Endothelial cell of umbilical vein (primary cell): ENCODE data around the gene C3orf22. TPM values are rescaled to one million over a fixed set of nuclear protein-coding genes. Genes with fewer than 3 reads are reported as not detected.

ENCODE experiments used
- BruUV-seq: library from RNA; stranded (reverse); fragments of 400-500 nt; replicated peaks from 2 replicates; lab custom pipeline; 2021; lab: Mats Ljungman, UMichigan
- CTCF ChIA-PET: fragments of 300-600, 350-600 bp; sonication (Branson Sonifier 250); formaldehyde crosslinking; loops from one replicate; lab custom pipeline; 2021; ENCODE audit warnings: antibody characterized with exemption, inconsistent platforms; lab: Charles Lee
- POLR2A ChIA-PET: fragments of 300-600, 350-600 bp; sonication (Branson Sonifier 250); formaldehyde crosslinking; loops from one replicate; lab custom pipeline; 2021; ENCODE audit warnings: antibody characterized with exemption, inconsistent platforms; lab: Charles Lee
- DNase-seq: peaks from one replicate; pipeline ENCODE4 v3.0.0-alpha.2; 2011; ENCODE audit warnings: low read depth, low spot score
- FAIRE-seq: peaks from 2 replicates; lab custom pipeline; 2011; peaks lifted over from hg19 to GRCh38; lab: Jason Lieb, UNC
- H2AFZ ChIP-seq: 2 replicates; pipeline ENCODE4 v1.6.0; 2012; ENCODE audit warnings: low read depth, low read length, control low read depth, inconsistent platforms
- H3K27ac ChIP-seq: 2 replicates; pipeline ENCODE4 v1.5.1; 2011; ENCODE audit warnings: low read depth, mild to moderate bottlenecking, control low read depth, low read length, moderate library complexity; ENCODE audit not compliant: insufficient read depth
- H3K27me3 ChIP-seq, 2 experiments: 2 replicates each; pipeline versions ENCODE4 v1.6.0 to v1.6.1; 2011; ENCODE audit warnings: low read length in 2 of 2, mixed read lengths in 1 of 2; ENCODE audit not compliant: control insufficient read depth in 2 of 2, insufficient read depth in 2 of 2
- H3K36me3 ChIP-seq, 2 experiments: 2 replicates in 1 of 2; 3 replicates in 1 of 2; pipeline ENCODE4 v1.5.1; 2011; ENCODE audit warnings: low read length in 2 of 2, mild to moderate bottlenecking in 1 of 2, moderate library complexity in 1 of 2; ENCODE audit not compliant: control insufficient read depth in 2 of 2, insufficient read depth in 2 of 2; ENCODE audit errors: extremely low read depth in 1 of 2
- H3K4me1 ChIP-seq: 3 replicates; pipeline ENCODE4 v1.5.1; 2011; ENCODE audit warnings: mild to moderate bottlenecking, low read length; ENCODE audit not compliant: control insufficient read depth, insufficient read depth; ENCODE audit errors: extremely low read depth
- H3K4me2 ChIP-seq: 2 replicates; pipeline ENCODE4 v1.6.1; 2011; ENCODE audit warnings: low read length, control low read depth, mixed read lengths; ENCODE audit not compliant: insufficient read depth
- H3K4me3 ChIP-seq, 3 experiments: fragments of 200-600 bp in 1 of 3; sonication (generic), shearing (Covaris generic) in 1 of 3; replicated peaks in 1 of 3; 2 replicates each; pipeline ENCODE4 v1.5.1; 2011 to 2016; ENCODE audit warnings: control low read depth in 3 of 3, low read length in 3 of 3, mild to moderate bottlenecking in 2 of 3, inconsistent platforms in 1 of 3, low read depth in 1 of 3, moderate library complexity in 1 of 3; ENCODE audit not compliant: insufficient read depth in 1 of 3
- H3K79me2 ChIP-seq: 2 replicates; pipeline ENCODE4 v1.6.0; 2012; ENCODE audit warnings: low read length, inconsistent platforms; ENCODE audit not compliant: control insufficient read depth, insufficient read depth
- H3K9ac ChIP-seq: replicated peaks from 2 replicates; pipeline ENCODE3; 2011; ENCODE audit warnings: low read length, control low read depth; ENCODE audit not compliant: insufficient read depth; ENCODE audit errors: extremely low read depth
- H3K9me1 ChIP-seq: replicated peaks from 3 replicates; pipeline ENCODE4 v1.6.0; 2011; ENCODE audit warnings: mild to moderate bottlenecking, low read length; ENCODE audit not compliant: control insufficient read depth, insufficient read depth; ENCODE audit errors: extremely low read depth
- H3K9me3 ChIP-seq: replicated peaks from 2 replicates; pipeline ENCODE4 v1.5.1; 2012; ENCODE audit warnings: low read length, inconsistent platforms; ENCODE audit not compliant: control insufficient read depth, insufficient read depth
- H4K20me1 ChIP-seq: replicated peaks from 2 replicates; pipeline ENCODE3; 2011; ENCODE audit warnings: mild to moderate bottlenecking, low read length; ENCODE audit not compliant: control insufficient read depth, insufficient read depth; ENCODE audit errors: extremely low read depth
- FOS ChIP-seq: IDR thresholded peaks from 2 replicates; pipeline ENCODE4 v1.6.1; 2011; ENCODE audit warnings: mild to moderate bottlenecking, low read length, moderate library complexity, borderline replicate concordance; ENCODE audit not compliant: insufficient read depth
- GATA2 ChIP-seq: IDR thresholded peaks from 2 replicates; pipeline ENCODE4 v1.7.0; 2011; ENCODE audit warnings: low read depth, mild to moderate bottlenecking, moderate library complexity, mixed read lengths, low read length; ENCODE audit not compliant: insufficient read length, insufficient read depth
- JUN ChIP-seq: IDR thresholded peaks from 2 replicates; pipeline ENCODE4 v1.6.1; 2011; ENCODE audit warnings: borderline replicate concordance, low read depth; ENCODE audit not compliant: insufficient read length, insufficient read depth
- POLR2A ChIP-seq: IDR thresholded peaks from 2 replicates; pipeline ENCODE4 v1.6.1; 2012; ENCODE audit warnings: low read depth, mild to moderate bottlenecking, control low read depth, low read length
- POLR2AphosphoS5 ChIP-seq: IDR thresholded peaks from 2 replicates; pipeline ENCODE4 v1.6.1; 2012; ENCODE audit warnings: low read depth, mild to moderate bottlenecking, control low read depth, low read length, moderate library complexity; ENCODE audit not compliant: insufficient read depth
- dilution Hi-C: fragments of 300-500 bp; cut with MboI; formaldehyde crosslinking; loops from one replicate; pipeline ENCODE4 v1.15.0; 2019; ENCODE audit warnings: low sequenced_read_pairs; ENCODE audit not compliant: extremely low pct_ligation_motif_present
- intact Hi-C: fragments of 100-400 bp; cut with micrococcal nuclease; formaldehyde crosslinking; loops from one replicate; pipeline ENCODE4 v1.10.0; 2022
- polyA plus RNA-seq, 4 experiments: library from polyadenylated mRNA; depleted of rRNA in 3 of 4; stranded (reverse) in 3 of 4; unstranded in 1 of 4; fragments of >200 nt; gene quantifications; 2 replicates each; pipeline versions ENCODE4 v1.2.1 to v1.2.3, GENCODE V29; 2011 to 2012; ENCODE audit warnings: missing spikeins in 1 of 4
- total RNA-seq: library from RNA; stranded (reverse); gene quantifications from 2 replicates; pipeline ENCODE4 v1.2.3, GENCODE V29; 2021
- TF ChIP-seq, protein P1 (sequence below): IDR thresholded peaks from 2 replicates; pipeline ENCODE4 v1.6.1; 2011; ENCODE audit not compliant: insufficient read depth, insufficient read length
- TF ChIP-seq, protein P2 (sequence below), 2 donors: IDR thresholded peaks; 1 replicate in 1 of 2; 2 replicates in 1 of 2; pipeline ENCODE4 v1.5.1; 2011; ENCODE audit warnings: low read length in 2 of 2, mild to moderate bottlenecking in 2 of 2, moderate library complexity in 2 of 2, control low read depth in 1 of 2, inconsistent platforms in 1 of 2, low read depth in 1 of 2; ENCODE audit not compliant: insufficient read depth in 1 of 2; ENCODE audit errors: extremely low read depth in 1 of 2

C3orf22 gene
- total and polyA plus RNA-seq, 2 donors (not counting 3 experiments of a cell fraction or from before 2014, with no cell fraction given), result not detected

DNA sequence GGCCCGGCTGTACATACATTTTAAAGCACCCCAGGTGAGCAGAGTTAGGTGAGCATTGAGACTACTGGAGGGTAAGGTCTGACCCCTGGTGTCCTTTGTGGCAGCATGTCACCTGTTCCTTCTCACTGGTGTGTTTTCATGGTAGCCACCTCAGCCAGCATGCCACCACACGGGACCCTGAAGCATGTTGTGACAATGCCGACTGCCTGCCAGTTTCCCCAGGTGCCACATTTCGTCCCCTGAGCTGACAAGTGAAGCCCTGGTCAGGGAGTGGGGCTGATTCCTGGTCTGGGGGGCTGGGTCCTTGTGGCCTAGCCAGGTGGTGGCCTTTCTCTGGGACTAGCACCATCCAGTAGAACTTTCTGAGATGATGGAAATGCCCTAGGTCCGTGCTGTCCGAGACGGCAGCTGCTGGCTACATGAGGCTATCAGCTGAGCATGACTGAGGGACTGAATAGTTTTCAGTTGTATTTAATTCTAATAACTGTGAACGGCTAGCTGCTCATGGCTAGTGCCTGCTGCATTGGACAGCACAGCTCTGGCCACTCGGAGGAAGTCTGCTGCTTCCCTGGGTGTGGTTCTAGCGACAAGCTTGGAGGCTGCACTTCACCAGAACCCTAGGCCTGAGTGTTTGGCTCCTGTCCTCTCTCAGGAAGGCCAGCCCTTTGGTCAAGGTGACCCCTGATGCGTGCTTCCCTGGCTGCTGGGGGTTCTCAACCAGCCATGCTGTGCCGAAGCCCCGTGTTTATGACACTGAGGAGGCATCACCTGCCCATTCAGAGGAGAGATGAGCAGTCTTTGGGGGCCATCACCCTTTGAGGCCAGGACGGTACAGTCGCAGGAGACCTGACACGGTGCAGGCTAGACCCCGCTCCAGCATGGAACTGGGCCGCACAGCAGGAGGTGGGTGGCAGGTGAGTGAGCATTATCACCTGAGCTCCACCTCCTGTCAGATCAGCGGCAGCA lies 3.9 kb downstream of the C3orf22 start:
- Histone ChIP-seq H3K27me3 (peaks cover 0 to 3% of the 10 kb centered on the region in 2 experiments), H3K36me3 (no peaks in the 10 kb centered on the region), H3K4me3 (no peak overlapping the region), H3K27ac (no peak overlapping the region), H3K4me1 (no peaks in the 10 kb centered on the region), H3K9me3 (no peaks in the 10 kb centered on the region), H3K4me2 (no peak overlapping the region), H2AFZ (no peak overlapping the region), H3K9ac (no peak overlapping the region), H3K9me1 (no peaks in the 10 kb centered on the region), H3K79me2 (no peaks in the 10 kb centered on the region), H4K20me1 (no peaks in the 10 kb centered on the region)
- intact Hi-C loops (no loop called here), dilution Hi-C loops (no loop called here)
- no peak for FAIRE-seq
- TF ChIP-seq JUN (no peak), POLR2A (no peak), POLR2AphosphoS5 (no peak), FOS (no peak), GATA2 (no peak)
- TF ChIP-seq, protein P1, sequence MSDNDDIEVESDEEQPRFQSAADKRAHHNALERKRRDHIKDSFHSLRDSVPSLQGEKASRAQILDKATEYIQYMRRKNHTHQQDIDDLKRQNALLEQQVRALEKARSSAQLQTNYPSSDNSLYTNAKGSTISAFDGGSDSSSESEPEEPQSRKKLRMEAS, result no peak
- TF ChIP-seq, protein P2, sequence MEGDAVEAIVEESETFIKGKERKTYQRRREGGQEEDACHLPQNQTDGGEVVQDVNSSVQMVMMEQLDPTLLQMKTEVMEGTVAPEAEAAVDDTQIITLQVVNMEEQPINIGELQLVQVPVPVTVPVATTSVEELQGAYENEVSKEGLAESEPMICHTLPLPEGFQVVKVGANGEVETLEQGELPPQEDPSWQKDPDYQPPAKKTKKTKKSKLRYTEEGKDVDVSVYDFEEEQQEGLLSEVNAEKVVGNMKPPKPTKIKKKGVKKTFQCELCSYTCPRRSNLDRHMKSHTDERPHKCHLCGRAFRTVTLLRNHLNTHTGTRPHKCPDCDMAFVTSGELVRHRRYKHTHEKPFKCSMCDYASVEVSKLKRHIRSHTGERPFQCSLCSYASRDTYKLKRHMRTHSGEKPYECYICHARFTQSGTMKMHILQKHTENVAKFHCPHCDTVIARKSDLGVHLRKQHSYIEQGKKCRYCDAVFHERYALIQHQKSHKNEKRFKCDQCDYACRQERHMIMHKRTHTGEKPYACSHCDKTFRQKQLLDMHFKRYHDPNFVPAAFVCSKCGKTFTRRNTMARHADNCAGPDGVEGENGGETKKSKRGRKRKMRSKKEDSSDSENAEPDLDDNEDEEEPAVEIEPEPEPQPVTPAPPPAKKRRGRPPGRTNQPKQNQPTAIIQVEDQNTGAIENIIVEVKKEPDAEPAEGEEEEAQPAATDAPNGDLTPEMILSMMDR (IDR thresholded peaks at IDR 0.05; ENCODE audit: extremely low read depth in 1 of 2, insufficient read depth in 1 of 2, low read depth in 1 of 2, low read length in 2 of 2), result no peak
- CTCF ChIA-PET, result interaction anchor here (0.9 kb wide), 1 partner anchor 15 kb away, joined by 4 read pairs; no protein-coding TSS in a partner anchor
- no peak for DNase-seq
- POLR2A ChIA-PET, result no interaction called here
- no TSS peak for BruUV-seq
